Inferior parietal cortex (tissue), 1 donor: Measurements from ENCODE around the gene FAS.

Source experiments
- DNase-seq: peaks from one replicate; pipeline ENCODE4 v3.0.0-alpha.2; 2016; ENCODE audit errors: extremely low spot score

The FAS gene

GRCh38 chr10:88971221-88972061, 19.2 kb upstream of the FAS start:
- DNase-seq: no peak

GRCh38 chr10:88974012-88974411, 16.6 kb upstream of the FAS start:
- no peak for DNase-seq

GRCh38 chr10:88974446-88975376, 15.9 kb upstream of the FAS start:
- peak; percentile 44 for DNase-seq

GRCh38 chr10:88975377-88975720, 15.2 kb upstream of the FAS start:
- no peak for DNase-seq

- no peak for DNase-seq
Measured at GRCh38 chr10:88978463-88978862, 12.1 kb upstream of the FAS start.

- no peak for DNase-seq
Measured at GRCh38 chr10:88979153-88979562, 11.4 kb upstream of the FAS start.

- no peak for DNase-seq
Measured at GRCh38 chr10:88979603-88980002, 11.0 kb upstream of the FAS start.

GRCh38 chr10:88980247-88980646, 10.4 kb upstream of the FAS start:
- DNase-seq: no peak

- DNase-seq: no peak
Measured at GRCh38 chr10:88980800-88981199, 9.8 kb upstream of the FAS start.

- DNase-seq: no peak
Measured at GRCh38 chr10:88981435-88981834, 9.2 kb upstream of the FAS start.

GRCh38 chr10:88982366-88982765, 8.2 kb upstream of the FAS start:
- DNase-seq: no peak

- no peak for DNase-seq
Measured at GRCh38 chr10:88983206-88983605, 7.4 kb upstream of the FAS start.

GRCh38 chr10:88983939-88984338, 6.7 kb upstream of the FAS start:
- DNase-seq: no peak

GRCh38 chr10:88984525-88984924, 6.1 kb upstream of the FAS start:
- no peak for DNase-seq

GRCh38 chr10:88986549-88987242, 3.9 kb upstream of the FAS start:
- peak; percentile 79 for DNase-seq

GRCh38 chr10:88987243-88987725, 3.3 kb upstream of the FAS start:
- no peak for DNase-seq

GRCh38 chr10:88987840-88988239, 2.8 kb upstream of the FAS start:
- no peak for DNase-seq

- DNase-seq: no peak
Measured at GRCh38 chr10:88989423-88989822, 1.2 kb upstream of the FAS start.

GRCh38 chr10:88989824-88990383, 694 bp upstream of the FAS start:
- DNase-seq: no peak

GRCh38 chr10:88991161-88991898, 732 bp downstream of the FAS start:
- peak; percentile 45 for DNase-seq

- DNase-seq: no peak
Measured at GRCh38 chr10:88991899-88992320, 1.3 kb downstream of the FAS start.
